Prostate gland (tissue), 2 donors: ENCODE data around the gene CGNL1. TPM values are rescaled to one million over a fixed set of nuclear protein-coding genes. Genes with fewer than 3 reads are reported as not detected.
A peak's percentile ranks its signal among the peaks of the same experiment; 100 is the strongest.

ENCODE experiments used
- DNase-seq: peaks from one replicate; pipeline ENCODE4 v3.0.0-alpha.2; 2019; ENCODE audit warnings: low spot score
- H3K27ac ChIP-seq, 2 donors: fragments of 200-600 bp; sonication (generic); 2 replicates each; pipeline ENCODE4 v1.5.1; 2017 to 2019
- H3K27me3 ChIP-seq: fragments of 200-600 bp; sonication (generic); replicated peaks from 2 replicates; pipeline ENCODE4 v1.5.1; 2019; ENCODE audit not compliant: insufficient read depth
- H3K36me3 ChIP-seq, 2 donors: fragments of 200-600 bp; sonication (generic); 1 replicate in 1 of 2; 2 replicates in 1 of 2; pipeline versions ENCODE4 v1.5.1 to v1.8.1; 2017 to 2019
- H3K4me1 ChIP-seq: fragments of 200-600 bp; sonication (generic); replicated peaks from 2 replicates; pipeline ENCODE4 v1.5.1; 2019
- H3K4me3 ChIP-seq, 2 donors: fragments of 200-600 bp; sonication (generic); 2 replicates each; pipeline ENCODE4 v1.5.1; 2017 to 2019
- H3K9me3 ChIP-seq: fragments of 200-600 bp; sonication (generic); 2 replicates; pipeline ENCODE4 v1.5.1; 2017
- POLR2A ChIP-seq: fragments of 450-650 bp; IDR thresholded peaks from one replicate; pipeline ENCODE4 v1.6.1; 2016; ENCODE audit warnings: antibody characterized with exemption, mild to moderate bottlenecking
- POLR2AphosphoS5 ChIP-seq: sonication (generic); formaldehyde crosslinking; IDR thresholded peaks from one replicate; pipeline ENCODE4 v1.6.1; 2017; ENCODE audit warnings: antibody characterized with exemption
- WGBS: methylation state at CpG from one replicate; pipeline ENCODE4 v1.1.5; 2018; 5-methylcytosine and 5-hydroxymethylcytosine counted together
- intact Hi-C: fragments of 100-400 bp; cut with DNase I; formaldehyde crosslinking; loops from one replicate; pipeline ENCODE4 v1.14.2; 2022
- total RNA-seq, 2 donors: library from RNA; depleted of rRNA; stranded (reverse); fragments of >200 nt; gene quantifications; one replicate each; pipeline ENCODE4 v1.1.0, GENCODE V29; 2016
- TF ChIP-seq, protein P1 (sequence below), 4 experiments: fragments of 200-600 bp in 2 of 4; fragments of 450-650 bp in 2 of 4; sonication (generic) in 2 of 4; IDR thresholded peaks; 1 replicate in 3 of 4; 2 replicates in 1 of 4; pipeline ENCODE4 v1.5.1; 2016 to 2019; ENCODE audit warnings: antibody characterized with exemption in 4 of 4, mild to moderate bottlenecking in 2 of 4, moderate library complexity in 2 of 4

Gene CGNL1
- total RNA-seq, 2 donors from 2014 or later = 49.0 to 65.6 TPM

GRCh38 chr15:57387564-57388076 lies 11.3 kb downstream of the CGNL1 start:
- H3K4me3 ChIP-seq = no peak overlapping the region
- H3K27ac ChIP-seq = peak overlapping the region; percentile 59 to 63
- TF ChIP-seq POLR2AphosphoS5 = no peak
- no peak for TF ChIP-seq POLR2A
- TF ChIP-seq, protein P1, sequence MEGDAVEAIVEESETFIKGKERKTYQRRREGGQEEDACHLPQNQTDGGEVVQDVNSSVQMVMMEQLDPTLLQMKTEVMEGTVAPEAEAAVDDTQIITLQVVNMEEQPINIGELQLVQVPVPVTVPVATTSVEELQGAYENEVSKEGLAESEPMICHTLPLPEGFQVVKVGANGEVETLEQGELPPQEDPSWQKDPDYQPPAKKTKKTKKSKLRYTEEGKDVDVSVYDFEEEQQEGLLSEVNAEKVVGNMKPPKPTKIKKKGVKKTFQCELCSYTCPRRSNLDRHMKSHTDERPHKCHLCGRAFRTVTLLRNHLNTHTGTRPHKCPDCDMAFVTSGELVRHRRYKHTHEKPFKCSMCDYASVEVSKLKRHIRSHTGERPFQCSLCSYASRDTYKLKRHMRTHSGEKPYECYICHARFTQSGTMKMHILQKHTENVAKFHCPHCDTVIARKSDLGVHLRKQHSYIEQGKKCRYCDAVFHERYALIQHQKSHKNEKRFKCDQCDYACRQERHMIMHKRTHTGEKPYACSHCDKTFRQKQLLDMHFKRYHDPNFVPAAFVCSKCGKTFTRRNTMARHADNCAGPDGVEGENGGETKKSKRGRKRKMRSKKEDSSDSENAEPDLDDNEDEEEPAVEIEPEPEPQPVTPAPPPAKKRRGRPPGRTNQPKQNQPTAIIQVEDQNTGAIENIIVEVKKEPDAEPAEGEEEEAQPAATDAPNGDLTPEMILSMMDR (IDR thresholded peaks at IDR 0.05) = no peak
- DNase-seq = no peak
- WGBS = 28% methylated on average over 3 of the region's 3 CpGs
- H3K4me1 ChIP-seq = peaks cover 13% of the 10 kb centered on the region
- no peaks in the 10 kb centered on the region for H3K36me3 ChIP-seq
- no peaks in the 10 kb centered on the region for H3K27me3 ChIP-seq
- intact Hi-C loops = no loop called here
- no peaks in the 10 kb centered on the region for H3K9me3 ChIP-seq

DNA sequence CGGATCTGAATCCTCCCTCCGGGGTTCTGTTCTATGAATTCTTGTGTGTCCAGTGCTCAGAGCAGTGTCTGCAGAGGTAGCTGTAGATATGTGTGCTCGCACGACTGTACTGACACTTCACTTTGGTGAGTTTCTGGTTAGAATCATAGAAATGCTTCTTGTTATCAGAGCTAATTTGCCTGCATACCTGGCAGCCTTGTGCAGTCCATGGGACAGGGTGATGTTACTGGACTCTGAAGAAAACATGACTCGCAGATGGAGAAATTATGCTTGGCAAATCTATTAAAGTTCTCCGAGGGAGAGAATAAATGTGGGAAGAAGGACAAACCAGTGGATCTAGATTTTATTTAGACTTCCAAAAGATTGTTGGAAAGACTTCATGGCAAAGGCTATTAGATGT lies 12.2 kb downstream of the CGNL1 start:
- H3K27ac ChIP-seq = peak overlapping the region; percentile 59 to 63
- no peak for DNase-seq
- intact Hi-C loops = no loop called here
- 33% methylated on average over 6 of the region's 6 CpGs for WGBS
- H3K4me1 ChIP-seq = peaks cover 13% of the 10 kb centered on the region
- no peaks in the 10 kb centered on the region for H3K27me3 ChIP-seq
- H3K4me3 ChIP-seq = no peak overlapping the region
- no peaks in the 10 kb centered on the region for H3K9me3 ChIP-seq
- TF ChIP-seq POLR2A (no peak), POLR2AphosphoS5 (no peak)
- TF ChIP-seq, protein P1 (IDR thresholded peaks at IDR 0.05) = no peak
- no peaks in the 10 kb centered on the region for H3K36me3 ChIP-seq

DNA sequence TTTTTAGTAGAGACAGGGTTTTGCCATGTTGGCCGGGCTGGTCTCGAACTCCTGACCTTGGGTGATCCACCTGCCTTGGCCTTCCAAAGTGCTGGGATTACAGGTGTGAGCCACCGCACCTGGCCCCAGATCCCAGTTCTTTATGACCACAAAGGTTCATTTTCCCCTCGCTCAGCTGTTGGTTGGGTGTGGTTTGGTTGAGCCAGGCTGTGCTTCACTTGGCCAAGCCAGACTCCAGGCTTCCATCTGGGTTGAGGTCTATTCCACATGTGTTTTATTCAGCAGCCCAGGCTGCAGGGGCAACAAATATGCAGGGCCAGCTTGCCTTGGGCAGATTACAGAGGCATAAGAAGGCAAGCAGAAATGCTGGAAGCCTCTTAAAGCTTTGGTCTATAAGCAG lies 13.7 kb downstream of the CGNL1 start:
- TF ChIP-seq, protein P1 (IDR thresholded peaks at IDR 0.05) = no peak
- DNase-seq = no peak
- 95% methylated on average over 4 of the region's 4 CpGs for WGBS
- H3K27me3 ChIP-seq = no peaks in the 10 kb centered on the region
- no peaks in the 10 kb centered on the region for H3K36me3 ChIP-seq
- no peak overlapping the region for H3K4me3 ChIP-seq
- intact Hi-C loops = no loop called here
- no peak overlapping the region for H3K27ac ChIP-seq
- peaks cover 7% of the 10 kb centered on the region for H3K4me1 ChIP-seq
- H3K9me3 ChIP-seq = no peaks in the 10 kb centered on the region

DNA sequence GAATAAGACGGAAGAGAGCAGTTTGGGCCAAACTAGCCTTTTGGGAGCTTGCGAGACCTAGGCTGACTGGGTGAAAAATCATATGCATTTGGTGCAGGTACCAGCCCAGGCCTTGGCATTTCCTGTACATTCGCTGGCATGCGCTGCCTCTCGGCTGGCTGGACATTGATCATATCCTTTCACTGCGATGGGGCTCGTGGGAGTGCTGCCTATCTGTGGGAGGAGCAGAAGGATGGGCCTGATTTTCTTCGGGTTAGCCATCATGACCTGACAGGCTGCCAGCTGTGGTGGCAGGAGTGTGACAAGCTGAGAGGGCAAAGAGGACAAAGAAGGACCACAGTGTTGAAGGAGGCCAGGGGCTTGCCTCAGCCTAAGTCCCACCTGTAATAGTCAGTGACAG lies 14.3 kb downstream of the CGNL1 start:
- H3K36me3 ChIP-seq = no peaks in the 10 kb centered on the region
- intact Hi-C loops = no loop called here
- H3K27ac ChIP-seq = no peak overlapping the region
- WGBS = 89% methylated on average over 8 of the region's 8 CpGs
- H3K4me1 ChIP-seq = peaks cover 7% of the 10 kb centered on the region
- TF ChIP-seq, protein P1 (IDR thresholded peaks at IDR 0.05) = no peak
- TF ChIP-seq POLR2AphosphoS5 = no peak
- no peak for TF ChIP-seq POLR2A
- no peaks in the 10 kb centered on the region for H3K27me3 ChIP-seq
- no peak overlapping the region for H3K4me3 ChIP-seq
- H3K9me3 ChIP-seq = no peaks in the 10 kb centered on the region
- no peak for DNase-seq

- intact Hi-C loops = no loop called here
- Histone ChIP-seq H3K9me3 (no peaks in the 10 kb centered on the region), H3K4me1 (peaks cover 7% of the 10 kb centered on the region), H3K4me3 (no peak overlapping the region), H3K27me3 (no peaks in the 10 kb centered on the region), H3K27ac (no peak overlapping the region), H3K36me3 (no peaks in the 10 kb centered on the region)
- DNase-seq = no peak
- TF ChIP-seq POLR2AphosphoS5 (no peak), POLR2A (no peak)
- TF ChIP-seq, protein P1 (IDR thresholded peaks at IDR 0.05) = no peak
- 97% methylated on average over 2 of the region's 2 CpGs for WGBS
These were observed 15.2 kb downstream of the CGNL1 start for GRCh38 chr15:57391537-57391936.
